Femur (tissue), 1 donor: ENCODE measurements around the gene MAMSTR.
"Not testable (repeated sequence)": the region's sequence is repeated elsewhere in the genome, so short reads cannot be mapped to it uniquely, and the experiment has no call there.

Source experiments
- DNase-seq: peaks from one replicate; pipeline ENCODE4 v3.0.0-alpha.2; 2017

The MAMSTR gene

GRCh38 chr19:48718711-48719231 is 754 bp downstream of the MAMSTR start:
- DNase-seq: peak; percentile 47

- not testable (repeated sequence) for DNase-seq
These were observed 1.4 kb downstream of the MAMSTR start for GRCh38 chr19:48718106-48718505.

- peak; percentile 94 for DNase-seq
These were observed 2.8 kb downstream of the MAMSTR start for GRCh38 chr19:48716562-48717291.

GRCh38 chr19:48715681-48716171 is 3.8 kb downstream of the MAMSTR start:
- peak; percentile 54 for DNase-seq

- peak; percentile 49 for DNase-seq
These were observed 4.5 kb downstream of the MAMSTR start for GRCh38 chr19:48714759-48715675.

- peak; percentile 100 for DNase-seq
These were observed 5.4 kb downstream of the MAMSTR start for GRCh38 chr19:48713864-48714755.

- DNase-seq: peak; percentile 30
These were observed 6.3 kb downstream of the MAMSTR start for GRCh38 chr19:48713041-48713863.

GRCh38 chr19:48711106-48711662 is 8.3 kb downstream of the MAMSTR start:
- no peak for DNase-seq

GRCh38 chr19:48708471-48708870 is 11.1 kb downstream of the MAMSTR start:
- no peak for DNase-seq

GRCh38 chr19:48705431-48705830 is 14.1 kb downstream of the MAMSTR start:
- DNase-seq: no peak

GRCh38 chr19:48703316-48703715 is 16.2 kb downstream of the MAMSTR start:
- no peak for DNase-seq

- no peak for DNase-seq
These were observed 16.8 kb downstream of the MAMSTR start for GRCh38 chr19:48702701-48703100.

- DNase-seq: no peak
These were observed 21.5 kb downstream of the MAMSTR start for GRCh38 chr19:48698046-48698445.

- DNase-seq: no peak
These were observed 23.0 kb downstream of the MAMSTR start for GRCh38 chr19:48696353-48697010.

- DNase-seq: no peak
These were observed 23.7 kb downstream of the MAMSTR start, which contains the start of gene FUT2 for GRCh38 chr19:48695743-48696352. Gene FUT2 (plus strand): TSS chr19:48695971. CDS start chr19:48702957, 6,986 bp downstream.

- DNase-seq: not testable (repeated sequence)
These were observed 25.9 kb downstream of the MAMSTR start for GRCh38 chr19:48693629-48694028.

- no peak for DNase-seq
These were observed 30.1 kb downstream of the MAMSTR start for GRCh38 chr19:48689449-48689848.

- DNase-seq: no peak
These were observed 31.7 kb downstream of the MAMSTR start for GRCh38 chr19:48687776-48688175.

GRCh38 chr19:48686637-48687036 is 32.9 kb downstream of the MAMSTR start:
- DNase-seq: not testable (repeated sequence)

- DNase-seq: no peak
These were observed 33.4 kb downstream of the MAMSTR start for GRCh38 chr19:48686088-48686487.
